Right lobe of liver (tissue), 4 donors: ENCODE measurements around the gene MBNL2.

ENCODE experiments used
- POLR2A ChIP-seq: fragments of 450-650 bp; IDR thresholded peaks from one replicate; pipeline ENCODE4 v1.6.1; 2017; ENCODE audit warnings: antibody characterized with exemption, mild to moderate bottlenecking
- TF ChIP-seq, protein P1 (sequence below), 4 donors: fragments of 200-600 bp in 3 of 4; fragments of 450-650 bp in 1 of 4; IDR thresholded peaks; one replicate each; pipeline versions ENCODE4 v1.5.1 to v1.8.0; 2016 to 2022; ENCODE audit warnings: antibody characterized with exemption in 4 of 4, mild to moderate bottlenecking in 2 of 4
- donor health status: DM: no; HTN: no; CAD: no.
- donor health status: DM: no; HTN: no; CAD: no.
- donor health status: DM: no; HTN: yes; CAD: no.

DNA sequence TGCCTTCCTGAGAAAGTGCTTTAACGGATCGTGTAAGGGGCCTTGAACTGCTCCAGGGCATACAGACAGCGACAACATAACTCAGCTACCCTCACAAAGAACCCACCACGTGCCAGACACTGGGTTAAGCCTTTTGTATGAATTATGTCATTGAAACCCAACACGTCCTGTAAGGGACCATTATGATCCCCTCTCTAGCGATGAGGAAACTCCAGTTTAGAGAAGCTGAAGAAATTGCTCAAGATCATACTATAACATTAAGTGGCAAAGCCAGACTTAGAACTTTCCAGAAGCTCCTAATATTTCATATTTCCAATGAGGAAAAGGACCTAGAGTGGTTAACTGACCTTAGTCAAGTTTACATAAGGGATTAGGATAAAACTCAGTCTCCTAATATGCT lies 154.8 kb downstream of the MBNL2 start:
- TF ChIP-seq, protein P1, sequence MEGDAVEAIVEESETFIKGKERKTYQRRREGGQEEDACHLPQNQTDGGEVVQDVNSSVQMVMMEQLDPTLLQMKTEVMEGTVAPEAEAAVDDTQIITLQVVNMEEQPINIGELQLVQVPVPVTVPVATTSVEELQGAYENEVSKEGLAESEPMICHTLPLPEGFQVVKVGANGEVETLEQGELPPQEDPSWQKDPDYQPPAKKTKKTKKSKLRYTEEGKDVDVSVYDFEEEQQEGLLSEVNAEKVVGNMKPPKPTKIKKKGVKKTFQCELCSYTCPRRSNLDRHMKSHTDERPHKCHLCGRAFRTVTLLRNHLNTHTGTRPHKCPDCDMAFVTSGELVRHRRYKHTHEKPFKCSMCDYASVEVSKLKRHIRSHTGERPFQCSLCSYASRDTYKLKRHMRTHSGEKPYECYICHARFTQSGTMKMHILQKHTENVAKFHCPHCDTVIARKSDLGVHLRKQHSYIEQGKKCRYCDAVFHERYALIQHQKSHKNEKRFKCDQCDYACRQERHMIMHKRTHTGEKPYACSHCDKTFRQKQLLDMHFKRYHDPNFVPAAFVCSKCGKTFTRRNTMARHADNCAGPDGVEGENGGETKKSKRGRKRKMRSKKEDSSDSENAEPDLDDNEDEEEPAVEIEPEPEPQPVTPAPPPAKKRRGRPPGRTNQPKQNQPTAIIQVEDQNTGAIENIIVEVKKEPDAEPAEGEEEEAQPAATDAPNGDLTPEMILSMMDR (IDR thresholded peaks at IDR 0.05), result no peak
- no peak for TF ChIP-seq POLR2A
